Body of pancreas (tissue), 4 donors: ENCODE results near the gene NAGK. TPM values are rescaled to one million over a fixed set of nuclear protein-coding genes. Genes with fewer than 3 reads are reported as not detected.
"Not testable (repeated sequence)": the region's sequence is repeated elsewhere in the genome, so short reads cannot be mapped to it uniquely, and the experiment has no call there.

Source experiments
- ATAC-seq: fragments of 150-250 bp; one replicate; pipeline ENCODE4 v1.9.1; 2016
- DNase-seq, 4 donors: peaks; one replicate each; pipeline ENCODE4 v3.0.0-alpha.2; 2019
- H3K27ac ChIP-seq, 4 donors: fragments of 200-600 bp; sonication (generic); 1 replicate in 3 of 4; 2 replicates in 1 of 4; pipeline versions ENCODE4 v1.5.1 to v1.6.1; 2016 to 2019; ENCODE audit warnings: mild to moderate bottlenecking in 1 of 4, mixed read lengths in 1 of 4, moderate library complexity in 1 of 4
- H3K27me3 ChIP-seq, 2 donors: fragments of 200-600 bp; sonication (generic); one replicate each; pipeline ENCODE4 v1.6.0; 2016; ENCODE audit warnings: mild to moderate bottlenecking in 1 of 2
- H3K36me3 ChIP-seq, 2 donors: fragments of 200-600 bp; sonication (generic); replicated peaks in 1 of 2; 2 replicates each; pipeline ENCODE4 v1.5.1; 2016; ENCODE audit warnings: low read depth in 2 of 2; ENCODE audit not compliant: insufficient read depth in 1 of 2
- H3K4me1 ChIP-seq: fragments of 200-600 bp; sonication (generic); one replicate; pipeline ENCODE4 v1.6.0; 2016
- H3K4me3 ChIP-seq, 2 donors: fragments of 200-600 bp; sonication (generic); 1 replicate in 1 of 2; 2 replicates in 1 of 2; pipeline ENCODE4 v1.5.1; 2016 to 2019
- H3K9me3 ChIP-seq, 3 donors: fragments of 200-600 bp; sonication (generic); 1 replicate in 2 of 3; 2 replicates in 1 of 3; pipeline ENCODE4 v1.5.1; 2016
- CTCF ChIP-seq, 7 experiments: fragments of 450-650 bp in 4 of 7; fragments of 200-600 bp in 3 of 7; sonication (generic) in 3 of 7; IDR thresholded peaks; one replicate each; pipeline ENCODE4 v1.5.1; 2016 to 2019; ENCODE audit warnings: antibody characterized with exemption in 7 of 7
- POLR2A ChIP-seq, 3 donors: fragments of 450-650 bp; IDR thresholded peaks; one replicate each; pipeline ENCODE4 v1.6.1; 2016; ENCODE audit warnings: antibody characterized with exemption in 3 of 3, mild to moderate bottlenecking in 2 of 3
- WGBS, 2 donors: methylation state at CpG; one replicate each; pipeline ENCODE4 v1.1.5; 2017; 5-methylcytosine and 5-hydroxymethylcytosine counted together
- intact Hi-C: fragments of 100-400 bp; cut with DNase I; formaldehyde crosslinking; loops from one replicate; pipeline ENCODE4 v1.15.1; 2023
- total RNA-seq, 2 donors: library from RNA; depleted of rRNA; stranded (reverse); fragments of >200 nt; gene quantifications; one replicate each; pipeline ENCODE4 v1.1.0, GENCODE V29; 2016

The NAGK gene
- total RNA-seq, 2 donors from 2014 or later = 57.1 to 62.0 TPM

DNA sequence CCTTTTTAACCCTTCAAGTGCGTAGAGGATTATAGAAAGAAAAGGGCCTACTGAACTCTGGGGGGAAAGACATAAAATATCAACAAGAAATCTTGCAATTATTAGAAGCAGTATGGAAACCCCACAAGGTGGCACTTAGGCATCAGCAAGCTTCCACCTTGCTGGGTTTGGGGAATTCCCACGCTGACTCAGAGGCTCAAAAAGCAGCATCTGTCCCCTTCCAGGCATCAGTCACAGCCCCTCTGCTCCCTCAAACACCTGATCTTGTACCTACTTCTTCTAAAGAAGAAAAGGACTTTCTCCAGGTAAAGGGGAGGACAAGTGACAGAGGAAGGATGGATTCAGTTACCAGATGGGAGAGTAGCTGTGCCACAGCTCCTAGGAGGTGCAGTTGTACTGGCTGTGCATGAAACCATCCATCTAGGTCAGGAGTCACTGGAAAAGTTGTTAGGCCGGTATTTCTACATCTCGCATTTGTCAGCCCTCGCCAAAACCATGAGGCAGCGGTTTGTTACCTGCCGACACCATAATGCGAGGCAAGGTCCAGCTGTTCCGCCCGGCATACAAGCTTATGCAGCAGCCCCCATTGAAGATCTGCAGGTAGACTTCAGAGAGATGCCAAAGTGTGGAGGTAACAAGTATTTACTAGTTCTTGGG, 18.6 kb upstream of the NAGK start:
- Histone ChIP-seq H3K4me1 (peaks cover 13% of the 10 kb centered on the region), H3K27ac (peak overlapping the region in 3 of 4 donors; percentile 42 to 65 (median 50))
- intact Hi-C loops, H3K9me3 ChIP-seq, H3K27me3 ChIP-seq, H3K36me3 ChIP-seq, H3K4me3 ChIP-seq: not testable (repeated sequence)
- ATAC-seq (peak; percentile 59), DNase-seq (peak; percentile 61 to 80 (median 72))
- TF ChIP-seq CTCF (IDR thresholded peaks at IDR 0.05) = peak in 4 of 7 experiments; percentile 18 to 35 (median 26)
- WGBS, 2 donors = 19 to 40% methylated on average over 10 of the region's 10 CpGs

DNA sequence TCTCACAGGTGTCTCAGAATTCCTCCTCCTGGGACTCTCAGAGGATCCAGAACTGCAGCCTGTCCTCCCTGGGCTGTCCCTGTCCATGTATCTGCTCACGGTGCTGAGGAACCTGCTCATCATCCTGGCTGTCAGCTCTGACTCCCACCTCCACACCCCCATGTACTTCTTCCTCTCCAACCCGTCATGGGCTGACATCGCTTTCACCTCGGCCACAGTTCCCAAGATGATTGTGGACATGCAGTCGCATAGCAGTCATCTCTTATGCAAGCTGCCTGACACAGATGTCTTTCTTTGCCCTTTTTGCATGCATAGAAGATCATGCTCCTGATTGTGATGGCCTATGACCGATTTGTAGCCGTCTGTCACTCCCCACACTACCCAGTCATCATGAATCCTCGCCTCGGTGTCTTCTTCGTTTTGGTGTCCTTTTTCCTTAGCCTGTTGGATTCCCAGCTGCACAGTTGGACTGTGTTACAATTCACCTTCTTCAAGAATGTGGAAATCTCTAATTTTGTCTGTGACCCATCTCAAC, 13.2 kb upstream of the NAGK start:
- H3K9me3 ChIP-seq, ATAC-seq, DNase-seq, H3K27me3 ChIP-seq, intact Hi-C loops, H3K27ac ChIP-seq, H3K4me1 ChIP-seq, H3K36me3 ChIP-seq, H3K4me3 ChIP-seq: not testable (repeated sequence)
- 62 to 89% methylated on average over 10 of the region's 10 CpGs for WGBS, 2 donors

DNA sequence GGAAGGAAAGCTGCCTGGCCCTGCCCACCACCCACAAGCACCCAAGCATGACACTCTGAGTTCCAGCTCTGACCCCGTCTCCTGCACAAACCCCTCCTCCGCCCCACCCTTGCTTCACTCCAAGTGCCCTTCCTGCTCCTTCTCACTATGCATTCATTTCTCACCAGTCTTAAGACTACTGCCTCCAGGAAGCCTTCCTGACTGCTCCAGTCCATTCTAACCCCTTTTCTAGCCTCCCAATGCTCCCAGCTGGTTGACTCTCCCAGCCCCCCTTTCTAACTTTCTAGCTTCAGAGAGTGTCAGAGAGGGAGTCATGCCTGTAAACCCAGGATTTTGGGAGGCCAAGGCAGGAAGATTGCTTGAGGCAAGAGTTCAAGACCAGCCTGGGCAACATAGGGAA, 8.2 kb upstream of the NAGK start:
- Histone ChIP-seq H3K4me1 (no peaks in the 10 kb centered on the region), H3K4me3 (no peak overlapping the region), H3K9me3 (no peaks in the 10 kb centered on the region), H3K36me3 (no peaks in the 10 kb centered on the region), H3K27me3 (no peaks in the 10 kb centered on the region), H3K27ac (no peak overlapping the region)
- WGBS, 2 donors = 56 to 73% methylated on average over 2 of the region's 2 CpGs
- intact Hi-C loops = no loop called here
- DNase-seq (no peak), ATAC-seq (no peak)
- TF ChIP-seq POLR2A (IDR thresholded peaks at IDR 0.05) = no peak
- TF ChIP-seq CTCF (IDR thresholded peaks at IDR 0.05) = no peak

DNA sequence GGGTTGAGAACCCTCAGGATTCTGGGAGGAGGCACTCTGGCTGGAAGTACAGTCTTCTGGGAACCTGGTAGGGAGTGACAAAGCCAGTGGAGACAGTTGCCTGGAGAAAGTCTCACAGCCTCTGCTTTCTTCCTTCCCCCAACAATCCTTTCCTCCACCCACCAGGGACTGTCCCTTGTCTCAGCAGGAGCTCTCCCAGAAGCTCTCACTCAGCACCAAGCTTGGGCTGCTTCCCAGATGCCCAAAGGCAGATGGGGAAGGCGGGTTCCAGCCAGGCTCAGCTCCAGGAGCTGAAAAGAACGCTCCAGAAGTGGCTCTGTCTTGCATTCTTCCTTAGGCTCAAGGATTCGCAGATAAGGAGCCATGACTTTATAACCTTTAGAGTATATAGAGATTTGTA, 7.6 kb upstream of the NAGK start:
- Histone ChIP-seq H3K27ac (no peak overlapping the region), H3K9me3 (no peaks in the 10 kb centered on the region), H3K4me1 (no peaks in the 10 kb centered on the region), H3K36me3 (no peaks in the 10 kb centered on the region), H3K4me3 (no peak overlapping the region), H3K27me3 (no peaks in the 10 kb centered on the region)
- no peak for TF ChIP-seq POLR2A (IDR thresholded peaks at IDR 0.05)
- no peak for TF ChIP-seq CTCF (IDR thresholded peaks at IDR 0.05)
- WGBS, 2 donors = 51 to 66% methylated on average over 3 of the region's 3 CpGs
- DNase-seq = no peak
- intact Hi-C loops = no loop called here
- no peak for ATAC-seq

DNA sequence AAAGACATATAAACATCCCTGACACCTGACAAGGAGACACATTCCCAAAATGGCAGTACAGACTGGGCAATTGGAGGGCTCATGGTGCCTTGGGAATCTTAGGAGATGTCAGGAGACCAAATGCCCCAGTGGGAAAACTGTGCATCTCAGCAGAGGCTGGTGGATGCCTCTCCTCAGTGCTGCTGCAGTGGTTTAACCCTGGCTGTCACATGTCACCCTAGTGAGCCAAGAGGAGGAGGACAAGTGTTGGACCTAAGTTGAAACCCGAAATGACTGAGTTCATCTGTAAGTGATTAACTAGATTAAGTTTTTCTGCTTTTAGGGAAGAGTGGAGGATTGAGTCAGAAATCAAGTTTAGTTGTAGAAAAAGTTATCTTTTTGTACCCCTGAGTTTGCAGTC, 5.2 kb upstream of the NAGK start:
- no peak for TF ChIP-seq CTCF (IDR thresholded peaks at IDR 0.05)
- no peak for TF ChIP-seq POLR2A (IDR thresholded peaks at IDR 0.05)
- Histone ChIP-seq H3K27me3 (no peaks in the 10 kb centered on the region), H3K36me3 (no peaks in the 10 kb centered on the region), H3K4me1 (no peaks in the 10 kb centered on the region), H3K4me3 (no peak overlapping the region), H3K27ac (no peak overlapping the region), H3K9me3 (no peaks in the 10 kb centered on the region)
- WGBS, 2 donors = 38 to 42% methylated on average over 1 of the region's 1 CpG
- DNase-seq (no peak), ATAC-seq (no peak)
- intact Hi-C loops = no loop called here
